Naive thymus-derived CD4-positive, alpha-beta T cell (primary cell): ENCODE data around the gene TEDC1. TPM values are rescaled to one million over a fixed set of nuclear protein-coding genes. Genes with fewer than 3 reads are reported as not detected.

Experiments
- ATAC-seq: fragments of 150-1000 bp; cut with Tn5 transposase; 2 replicates; pipeline ENCODE4 v1.10.0; 2021; ENCODE audit warnings: mild to moderate bottlenecking, moderate library complexity
- CTCF ChIA-PET: fragments of 350-600 bp; sonication (Branson Sonifier 250); formaldehyde crosslinking; loops from one replicate; lab custom pipeline; 2021; ENCODE audit warnings: antibody characterized with exemption; lab: Charles Lee
- POLR2A ChIA-PET: fragments of 350-600 bp; sonication (Branson Sonifier 250); formaldehyde crosslinking; loops from one replicate; lab custom pipeline; 2021; ENCODE audit warnings: antibody characterized with exemption, inconsistent platforms; lab: Charles Lee
- DNase-seq, 9 donors: peaks; one replicate each; pipeline versions ENCODE4 v3.0.0 to v3.0.0-alpha.2; 2020 to 2022; ENCODE audit warnings: mixed read lengths in 1 of 9
- H3K27ac ChIP-seq: one replicate; pipeline ENCODE4 v1.7.0; 2013; ENCODE audit warnings: mild to moderate bottlenecking, low read depth, low read length, moderate library complexity
- H3K27me3 ChIP-seq, 2 donors: one replicate each; pipeline ENCODE4 v1.7.0; 2013; ENCODE audit warnings: low read length in 2 of 2, mild to moderate bottlenecking in 2 of 2, moderate library complexity in 2 of 2; ENCODE audit not compliant: control insufficient read depth in 2 of 2, insufficient read depth in 2 of 2
- H3K36me3 ChIP-seq, 3 experiments: 1 replicate in 2 of 3; 2 replicates in 1 of 3; pipeline ENCODE4 v1.7.0; 2013; ENCODE audit warnings: low read length in 3 of 3, mild to moderate bottlenecking in 3 of 3, moderate library complexity in 1 of 3; ENCODE audit not compliant: insufficient read depth in 3 of 3, control insufficient read depth in 2 of 3
- H3K4me1 ChIP-seq, 2 donors: one replicate each; pipeline ENCODE4 v1.7.0; 2013; ENCODE audit warnings: low read length in 2 of 2, mild to moderate bottlenecking in 2 of 2, moderate library complexity in 1 of 2; ENCODE audit not compliant: control insufficient read depth in 2 of 2, insufficient read depth in 2 of 2
- H3K4me3 ChIP-seq: 2 replicates; pipeline ENCODE4 v1.7.0; 2013; ENCODE audit warnings: mild to moderate bottlenecking, low read length
- H3K9me3 ChIP-seq, 3 experiments: 1 replicate in 2 of 3; 2 replicates in 1 of 3; pipeline ENCODE4 v1.7.0; 2013; ENCODE audit warnings: low read length in 3 of 3; ENCODE audit not compliant: control insufficient read depth in 2 of 3
- H3K27ac Mint-ChIP-seq, 9 donors: one replicate each; pipeline ENCODE4 v1.8.0; 2020 to 2022; ENCODE audit warnings: mixed read lengths in 9 of 9, mild to moderate bottlenecking in 8 of 9, moderate library complexity in 5 of 9, inconsistent platforms in 2 of 9
- H3K27me3 Mint-ChIP-seq, 5 donors: one replicate each; pipeline ENCODE4 v1.8.0; 2021 to 2022; ENCODE audit warnings: mixed read lengths in 5 of 5, mild to moderate bottlenecking in 1 of 5
- H3K36me3 Mint-ChIP-seq, 5 donors: one replicate each; pipeline ENCODE4 v1.8.0; 2020 to 2022; ENCODE audit warnings: mixed read lengths in 5 of 5, mild to moderate bottlenecking in 3 of 5, inconsistent platforms in 1 of 5
- H3K4me1 Mint-ChIP-seq, 7 donors: one replicate each; pipeline ENCODE4 v1.8.0; 2020 to 2022; ENCODE audit warnings: mixed read lengths in 7 of 7, mild to moderate bottlenecking in 3 of 7, inconsistent platforms in 1 of 7
- H3K4me3 Mint-ChIP-seq, 10 donors: one replicate each; pipeline ENCODE4 v1.8.0; 2020 to 2022; ENCODE audit warnings: mild to moderate bottlenecking in 10 of 10, mixed read lengths in 10 of 10, moderate library complexity in 6 of 10, inconsistent platforms in 2 of 10
- H3K9me3 Mint-ChIP-seq, 11 donors: one replicate each; pipeline ENCODE4 v1.8.0; 2020 to 2022; ENCODE audit warnings: mixed read lengths in 11 of 11, mild to moderate bottlenecking in 4 of 11, inconsistent platforms in 1 of 11, moderate library complexity in 1 of 11
- intact Hi-C, 2 donors: fragments of 100-400 bp; cut with micrococcal nuclease; formaldehyde crosslinking; loops; one replicate each; pipeline ENCODE4 v1.15.1; 2023
- polyA plus RNA-seq, 2 donors: library from polyadenylated mRNA; unstranded; fragments of 300-500 nt; fragmentation: Illumina TruSeq; gene quantifications; one replicate each; pipeline ENCODE4 v1.2.3, GENCODE V29; 2021
- total RNA-seq, 6 experiments: library from RNA in 5 of 6; stranded (reverse) in 5 of 6; gene quantifications; 1 replicate in 5 of 6; 2 replicates in 1 of 6; pipeline ENCODE4 v1.2.3 and lab custom pipeline; 2021 to 2026

Gene TEDC1
- total and polyA plus RNA-seq, 7 experiments from 2014 or later = 10.4 to 294 (median 30.6) TPM

GRCh38 chr14:105498430-105499255 lies 7.6 kb downstream of the TEDC1 start:
- ChIA-PET POLR2A (no interaction called here), CTCF (no interaction called here)
- Mint-ChIP-seq H3K4me3 (no peak overlapping the region), H3K9me3 (peaks cover 0 to under 1% (median 0%) of the 10 kb centered on the region in 11 donors), H3K27ac (peak overlapping the region in 1 of 9 donors; percentile 10), H3K27me3 (no peaks in the 10 kb centered on the region), H3K4me1 (peaks cover 0 to 4% (median 0%) of the 10 kb centered on the region in 7 donors), H3K36me3 (no peaks in the 10 kb centered on the region)
- H3K36me3 ChIP-seq = no peaks in the 10 kb centered on the region
- intact Hi-C loops = loop anchor here in 1 of 2 donors (10.0 kb wide), 1 partner anchor 404 kb away; no protein-coding TSS in a partner anchor
- H3K4me1 ChIP-seq = no peaks in the 10 kb centered on the region
- no peaks in the 10 kb centered on the region for H3K9me3 ChIP-seq
- no peak overlapping the region for H3K4me3 ChIP-seq
- H3K27me3 ChIP-seq = no peaks in the 10 kb centered on the region
- no peak for ATAC-seq
- no peak for DNase-seq
- no peak overlapping the region for H3K27ac ChIP-seq

- no peaks in the 10 kb centered on the region for H3K36me3 Mint-ChIP-seq
- peaks cover 0 to 2% (median 0%) of the 10 kb centered on the region in 11 donors for H3K9me3 Mint-ChIP-seq
- peak overlapping the region in 1 of 9 donors; percentile 32 for H3K27ac Mint-ChIP-seq
- intact Hi-C loops = loop anchor here in 1 of 2 donors (10.0 kb wide), 1 partner anchor 405 kb away; no protein-coding TSS in a partner anchor
- peaks cover 0 to 4% (median 0%) of the 10 kb centered on the region in 7 donors for H3K4me1 Mint-ChIP-seq
- no peaks in the 10 kb centered on the region for H3K27me3 Mint-ChIP-seq
- no peaks in the 10 kb centered on the region for H3K4me1 ChIP-seq
- H3K9me3 ChIP-seq = no peaks in the 10 kb centered on the region
- POLR2A ChIA-PET = no interaction called here
- DNase-seq (peak in 1 of 9 donors; percentile 21), ATAC-seq (peak; percentile 4)
- H3K4me3 Mint-ChIP-seq = no peak overlapping the region
- no peaks in the 10 kb centered on the region for H3K36me3 ChIP-seq
- H3K4me3 ChIP-seq = no peak overlapping the region
- CTCF ChIA-PET = no interaction called here
- H3K27ac ChIP-seq = no peak overlapping the region
- H3K27me3 ChIP-seq = no peaks in the 10 kb centered on the region
Measured at GRCh38 chr14:105499256-105500035, 8.4 kb downstream of the TEDC1 start.

GRCh38 chr14:105500036-105500725 lies 9.1 kb downstream of the TEDC1 start:
- peak overlapping the region in 2 of 9 donors; percentile 22 to 48 for H3K27ac Mint-ChIP-seq
- Histone ChIP-seq H3K4me3 (no peak overlapping the region), H3K27ac (no peak overlapping the region), H3K9me3 (no peaks in the 10 kb centered on the region), H3K4me1 (no peaks in the 10 kb centered on the region), H3K27me3 (no peaks in the 10 kb centered on the region), H3K36me3 (no peaks in the 10 kb centered on the region)
- POLR2A ChIA-PET = interaction anchor here (0.6 kb wide), 1 partner anchor 140 kb away, joined by 3 read pairs; no protein-coding TSS in a partner anchor
- intact Hi-C loops = no loop called here
- ATAC-seq = no peak
- H3K4me3 Mint-ChIP-seq = no peak overlapping the region
- CTCF ChIA-PET = no interaction called here
- no peaks in the 10 kb centered on the region for H3K36me3 Mint-ChIP-seq
- DNase-seq = no peak
- H3K9me3 Mint-ChIP-seq = peaks cover 0 to 2% (median 0%) of the 10 kb centered on the region in 11 donors
- no peaks in the 10 kb centered on the region for H3K27me3 Mint-ChIP-seq
- H3K4me1 Mint-ChIP-seq = peaks cover 0 to 2% (median 0%) of the 10 kb centered on the region in 7 donors

GRCh38 chr14:105500726-105501101 lies 9.7 kb downstream of the TEDC1 start:
- Mint-ChIP-seq H3K36me3 (no peaks in the 10 kb centered on the region), H3K4me1 (peaks cover 0 to 2% (median 0%) of the 10 kb centered on the region in 7 donors), H3K27me3 (no peaks in the 10 kb centered on the region), H3K4me3 (no peak overlapping the region), H3K27ac (no peak overlapping the region), H3K9me3 (peaks cover 0 to 2% (median 0%) of the 10 kb centered on the region in 11 donors)
- Histone ChIP-seq H3K27me3 (no peaks in the 10 kb centered on the region), H3K4me1 (no peaks in the 10 kb centered on the region), H3K4me3 (no peak overlapping the region), H3K27ac (no peak overlapping the region), H3K9me3 (no peaks in the 10 kb centered on the region), H3K36me3 (no peaks in the 10 kb centered on the region)
- CTCF ChIA-PET = no interaction called here
- intact Hi-C loops = no loop called here
- DNase-seq = no peak
- POLR2A ChIA-PET = no interaction called here
- ATAC-seq = no peak

GRCh38 chr14:105501504-105502291 lies 10.7 kb downstream of the TEDC1 start:
- no peak overlapping the region for H3K27ac ChIP-seq
- H3K4me1 Mint-ChIP-seq = peaks cover 0 to 2% (median 0%) of the 10 kb centered on the region in 7 donors
- no peaks in the 10 kb centered on the region for H3K9me3 ChIP-seq
- H3K4me3 ChIP-seq = no peak overlapping the region
- intact Hi-C loops = no loop called here
- H3K36me3 ChIP-seq = no peaks in the 10 kb centered on the region
- no peak overlapping the region for H3K27ac Mint-ChIP-seq
- DNase-seq (no peak), ATAC-seq (no peak)
- H3K27me3 Mint-ChIP-seq = peaks cover 0 to 4% (median 0%) of the 10 kb centered on the region in 5 donors
- H3K36me3 Mint-ChIP-seq = no peaks in the 10 kb centered on the region
- ChIA-PET CTCF (no interaction called here), POLR2A (interaction anchor here (0.6 kb wide), 1 partner anchor 529 kb away, joined by 3 read pairs; no protein-coding TSS in a partner anchor)
- no peaks in the 10 kb centered on the region for H3K27me3 ChIP-seq
- no peak overlapping the region for H3K4me3 Mint-ChIP-seq
- H3K9me3 Mint-ChIP-seq = peaks cover 0 to 2% (median 0%) of the 10 kb centered on the region in 11 donors
- H3K4me1 ChIP-seq = no peaks in the 10 kb centered on the region
